Measurements from ENCODE around the gene SCN8A.
"Not testable (repeated sequence)": the region's sequence is repeated elsewhere in the genome, so short reads cannot be mapped to it uniquely, and the experiment has no call there.

The SCN8A gene

DNA sequence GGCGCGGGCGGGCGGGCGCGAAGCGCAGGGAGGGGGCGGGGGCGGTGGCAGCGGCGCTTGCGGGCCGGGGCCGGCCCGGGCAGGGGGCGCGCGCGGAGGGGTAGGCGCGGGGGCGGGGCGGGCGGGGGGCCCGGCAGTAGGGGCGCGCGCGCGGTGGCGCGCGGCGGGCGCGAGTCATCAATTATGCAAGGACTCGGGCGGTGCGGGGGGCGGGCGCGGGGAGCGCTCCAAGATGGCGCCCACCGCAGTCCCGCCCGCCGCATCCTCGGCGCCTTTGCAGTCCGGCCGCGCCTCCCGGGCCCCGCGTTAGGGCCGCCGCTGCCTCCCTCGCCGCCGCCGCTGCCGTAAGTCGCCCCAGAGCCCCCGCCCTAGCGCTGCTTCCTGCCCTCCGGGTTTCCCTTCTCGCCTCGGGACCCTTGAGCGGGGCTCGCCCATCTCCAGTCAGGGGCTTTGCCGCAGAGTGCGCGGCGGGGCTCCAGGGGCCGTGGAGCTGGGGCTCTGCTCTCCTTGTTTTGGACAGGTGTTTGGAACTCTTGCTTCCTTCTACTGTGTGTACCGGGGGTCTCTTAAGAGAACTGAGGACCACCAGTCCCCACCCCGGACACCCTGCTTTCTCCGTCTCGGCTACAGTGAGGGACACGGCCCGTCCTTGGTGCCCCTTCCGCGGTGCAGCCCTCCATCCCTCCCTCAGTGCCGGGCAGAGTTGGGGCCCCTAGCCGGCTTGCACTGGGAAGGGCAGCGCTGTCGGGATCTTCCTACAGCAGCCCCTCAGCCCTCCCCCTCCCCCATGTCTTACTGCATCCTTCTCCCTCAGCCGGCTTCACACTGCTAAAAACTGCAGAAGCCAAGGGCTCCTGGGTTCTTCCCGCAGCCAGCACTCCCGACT, at the start of gene SCN8A:
SCN8A (plus strand) TSS at position 218 of the 886 bp plus-strand sequence. CDS start 71,585 bp downstream, outside the sequence.
- peak; percentile 96 for DNase-seq (ENCODE audit: low spot score)

DNA sequence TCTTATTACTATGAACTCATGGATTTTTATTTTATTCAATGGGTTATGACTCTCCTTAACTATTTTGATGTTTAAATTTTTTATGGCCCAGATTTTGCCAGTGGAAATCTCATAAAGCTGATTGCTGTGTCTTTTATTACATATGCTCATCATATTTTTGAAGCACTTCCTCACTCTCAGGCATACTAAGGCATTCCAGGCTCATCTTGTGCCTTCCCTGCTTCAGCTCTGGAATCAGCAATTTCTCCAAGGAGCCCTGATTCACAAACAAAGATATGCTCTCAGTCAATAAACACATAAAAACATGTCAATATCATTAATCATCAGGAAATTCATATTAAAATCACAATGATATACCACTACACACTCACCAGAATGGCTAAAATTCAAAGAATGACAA, 44.9 kb upstream of the SCN8A start:
- no peak for DNase-seq (ENCODE audit: low spot score)

DNA sequence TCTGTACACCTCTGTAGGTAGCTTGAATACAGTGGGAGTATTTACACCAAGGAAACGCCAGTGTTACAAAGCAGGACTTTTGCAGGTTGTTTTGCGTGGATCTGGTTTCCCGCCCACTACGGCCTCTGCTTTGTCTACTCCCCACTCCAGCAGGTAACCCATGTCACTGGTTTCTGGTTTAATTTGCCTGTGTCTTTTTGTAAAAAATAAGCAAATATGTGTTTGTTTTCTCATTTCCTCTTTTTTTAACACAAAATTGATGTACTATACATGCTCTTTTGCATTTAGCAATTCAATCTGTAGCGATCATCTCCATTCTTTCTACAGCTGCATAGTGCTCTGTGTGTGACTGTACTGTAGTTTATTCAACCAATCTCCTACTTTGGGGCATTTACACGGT, 43.4 kb upstream of the SCN8A start:
- no peak for DNase-seq (ENCODE audit: low spot score)

DNA sequence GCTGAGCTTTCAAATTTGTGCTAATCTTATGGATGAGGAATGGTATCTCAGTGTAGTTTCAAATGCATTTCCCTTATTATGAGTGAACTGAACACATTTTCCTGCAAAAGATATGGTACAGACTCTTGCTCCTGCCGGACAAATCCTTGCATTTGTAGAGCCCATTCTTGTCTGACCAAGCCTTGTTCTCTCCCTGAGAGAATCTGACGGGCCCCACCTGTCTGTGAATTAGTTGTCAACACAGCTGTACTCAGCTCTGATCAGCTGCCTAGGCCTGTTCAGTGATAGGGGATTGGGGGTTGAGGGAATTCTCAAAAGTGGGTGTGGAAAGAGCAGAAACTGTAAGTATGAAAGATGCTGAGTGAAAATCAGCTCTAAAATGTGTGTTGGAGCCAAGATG, 42.8 kb upstream of the SCN8A start:
- no peak for DNase-seq (ENCODE audit: low spot score)

DNA sequence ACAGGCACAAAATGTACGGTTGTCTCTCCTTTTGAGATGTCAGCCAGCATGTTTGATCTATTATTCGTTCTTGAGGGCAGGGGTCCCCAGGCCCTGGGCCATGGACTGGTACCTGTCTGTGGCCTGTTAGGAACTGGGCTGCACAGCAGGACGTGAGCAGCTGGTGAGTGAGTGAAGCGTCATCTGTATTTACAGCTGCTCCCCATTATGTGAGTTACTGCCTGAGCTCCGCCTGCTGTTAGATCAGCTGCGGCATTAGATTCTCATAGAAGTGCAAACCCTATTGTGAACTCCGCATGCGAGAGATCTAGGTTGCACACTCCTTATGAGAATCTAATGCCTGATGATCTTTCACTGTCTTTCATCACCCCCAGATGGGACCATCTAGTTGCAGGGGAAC, 41.4 kb upstream of the SCN8A start:
- DNase-seq (ENCODE audit: low spot score) = no peak

DNA sequence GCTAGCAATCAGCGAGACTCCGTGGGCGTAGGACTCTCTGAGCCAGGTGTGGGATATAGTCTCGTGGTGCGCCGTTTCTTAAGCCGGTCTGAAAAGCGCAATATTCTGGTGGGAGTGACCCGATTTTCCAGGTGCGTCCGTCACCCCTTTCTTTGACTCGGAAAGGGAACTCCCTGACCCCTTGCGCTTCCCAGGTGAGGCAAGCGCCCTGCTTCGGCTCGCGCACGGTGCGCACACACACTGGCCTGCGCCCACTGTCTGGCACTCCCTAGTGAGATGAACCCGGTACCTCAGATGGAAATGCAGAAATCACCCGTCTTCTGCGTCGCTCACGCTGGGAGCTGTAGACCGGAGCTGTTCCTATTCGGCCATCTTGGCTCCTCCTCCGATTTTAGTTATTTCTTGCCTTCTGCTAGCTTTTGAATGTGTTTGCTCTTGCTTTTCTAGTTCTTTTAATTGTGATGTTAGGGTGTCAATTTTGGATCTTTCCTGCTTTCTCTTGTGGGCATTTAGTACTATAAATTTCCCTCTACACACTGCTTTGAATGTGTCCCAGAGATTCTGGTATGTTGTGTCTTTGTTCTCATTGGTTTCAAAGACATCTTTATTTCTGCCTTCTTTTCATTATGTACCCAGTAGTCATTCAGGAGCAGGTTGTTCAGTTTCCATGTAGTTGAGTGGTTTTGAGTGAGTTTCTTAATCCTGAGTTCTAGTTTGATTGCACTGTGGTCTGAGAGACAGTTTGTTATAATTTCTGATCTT, 22.6 kb upstream of the SCN8A start:
- DNase-seq (ENCODE audit: low spot score) = not testable (repeated sequence)

DNA sequence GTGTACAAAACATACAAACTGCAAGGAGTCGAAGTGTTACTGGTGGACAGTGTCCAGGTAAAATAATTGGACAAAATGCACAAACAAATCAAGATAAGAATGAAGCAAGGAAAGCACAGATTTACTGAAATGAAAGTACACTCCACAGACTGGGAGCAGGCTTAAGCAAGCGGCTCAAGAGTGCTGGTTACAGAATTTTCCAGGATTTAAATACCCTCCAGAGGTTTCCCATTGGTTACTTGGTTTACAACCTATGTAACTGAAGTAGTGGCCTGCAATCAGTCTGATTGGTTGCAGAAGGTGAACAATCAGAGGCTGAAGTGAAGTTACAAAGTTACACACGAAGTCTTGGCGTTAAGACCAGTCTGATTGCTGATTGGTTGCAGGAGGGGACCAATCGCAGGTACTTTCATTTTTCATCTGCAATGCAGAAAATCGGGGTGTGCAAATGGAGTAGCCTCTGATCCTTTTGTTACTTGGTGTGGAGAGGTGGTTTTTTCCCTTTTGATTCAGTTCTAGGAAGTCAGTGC, 11.6 kb upstream of the SCN8A start:
- DNase-seq (ENCODE audit: low spot score) = no peak

DNA sequence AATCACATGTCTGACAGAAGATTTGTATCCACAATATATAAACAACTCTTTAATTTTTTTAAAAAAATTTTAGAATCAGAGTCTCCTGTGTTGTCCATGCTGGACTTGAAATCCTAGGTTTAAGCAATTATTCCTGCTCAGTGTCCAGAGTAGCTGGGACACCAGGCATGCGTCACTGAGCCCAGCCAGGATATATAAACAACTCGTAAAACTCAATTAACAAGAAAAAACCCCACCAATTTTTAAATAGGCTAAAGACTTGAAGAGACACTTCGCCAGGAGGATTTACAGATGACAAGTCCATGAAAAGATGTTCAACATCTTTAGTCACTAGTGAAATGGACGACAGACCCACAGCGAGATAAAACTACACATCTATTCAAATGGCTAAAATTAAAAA, 2.0 kb upstream of the SCN8A start:
- no peak for DNase-seq (ENCODE audit: low spot score)

DNA sequence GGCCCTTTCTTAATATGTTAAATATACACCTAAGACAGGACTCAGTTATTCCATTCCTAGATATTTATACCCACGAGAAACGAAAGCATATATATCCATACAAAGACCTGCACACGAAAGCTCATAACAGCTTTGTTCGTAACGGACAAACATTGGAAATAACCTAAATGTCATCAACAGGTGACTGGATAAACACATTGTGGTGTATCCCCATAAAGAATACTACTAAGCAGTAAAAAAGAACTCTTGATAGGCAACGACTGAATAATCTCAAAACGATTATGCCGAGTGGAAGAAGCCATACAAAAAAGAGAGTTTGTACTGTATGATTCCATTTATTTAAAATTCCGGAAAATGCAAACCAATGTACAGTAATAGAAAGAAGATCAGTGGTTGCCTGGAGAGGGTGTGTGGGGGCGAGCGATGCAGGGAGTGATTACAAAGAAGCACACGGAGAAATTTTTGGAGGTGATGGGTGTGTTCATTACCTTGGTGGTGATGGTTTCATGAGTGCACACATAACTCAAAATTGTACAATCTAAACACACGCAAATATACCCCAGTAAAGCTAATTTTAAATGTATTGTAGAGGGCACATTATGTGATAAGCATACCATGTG, 1.4 kb upstream of the SCN8A start:
- DNase-seq (ENCODE audit: low spot score) = no peak

DNA sequence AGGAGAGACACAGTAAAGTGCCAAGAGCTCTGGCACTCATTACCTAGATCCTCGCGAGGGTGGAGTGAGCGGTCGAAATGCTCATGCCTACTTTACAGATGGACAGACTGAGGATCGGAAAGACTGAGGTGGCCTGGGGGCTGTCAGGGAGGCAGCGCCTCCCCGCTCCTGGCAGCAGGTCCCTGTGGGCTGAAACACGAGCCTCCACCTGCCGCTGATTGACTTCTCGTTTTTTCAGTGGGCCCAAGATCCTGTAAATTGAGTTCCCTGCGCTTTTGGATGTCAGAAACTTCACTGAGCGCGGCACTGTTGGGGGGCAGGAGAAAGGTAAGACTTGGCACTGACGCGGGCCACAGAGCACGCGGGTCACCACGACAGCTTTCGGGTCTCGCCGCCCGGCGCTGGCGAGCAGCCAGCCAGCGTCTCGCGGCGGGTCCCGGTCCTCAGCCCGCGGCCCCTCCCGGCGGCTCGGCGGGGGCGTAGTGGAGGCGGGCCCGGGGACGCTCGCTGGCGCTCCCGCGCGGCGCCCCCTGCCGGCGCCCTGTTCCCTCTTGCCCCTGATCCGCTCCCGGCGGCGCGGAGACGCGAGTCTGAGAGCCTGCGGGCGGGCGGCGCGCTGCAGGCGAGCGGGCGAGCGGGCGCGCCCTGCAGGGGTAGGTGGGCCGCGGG, 552 bp upstream of the SCN8A start:
- DNase-seq (ENCODE audit: low spot score) = no peak

DNA sequence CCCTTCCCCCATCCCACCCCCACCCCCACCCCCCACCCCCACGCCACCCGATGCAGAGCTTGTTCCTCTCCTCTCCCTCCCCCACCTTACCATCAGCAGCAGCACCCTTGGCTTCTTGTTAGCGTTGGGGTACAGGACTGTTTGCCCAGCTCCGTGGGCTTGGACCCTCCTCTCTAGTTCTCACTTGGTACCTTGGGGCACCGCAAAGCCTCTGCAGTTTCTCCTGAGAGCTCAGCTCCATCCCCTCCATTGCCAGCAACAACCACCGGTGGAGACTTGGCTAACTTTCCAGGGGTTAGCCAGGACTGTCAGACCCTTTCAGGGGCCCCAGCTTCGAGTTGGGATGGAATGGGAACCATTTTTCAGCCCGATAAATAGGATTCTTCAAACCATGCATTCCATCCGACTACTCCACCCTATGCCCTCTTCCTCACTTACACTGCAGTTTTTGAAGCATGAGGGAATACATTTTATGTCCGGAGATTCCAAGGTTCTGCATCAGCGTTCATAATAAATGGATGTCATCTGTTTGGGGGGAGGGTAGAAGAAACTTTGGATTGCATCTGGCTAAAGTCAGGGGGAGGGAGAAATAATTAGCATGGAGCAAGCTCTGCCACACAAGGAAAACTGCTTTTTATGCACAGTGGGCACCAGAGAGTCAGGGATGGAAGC, 1.1 kb downstream of the SCN8A start:
- DNase-seq (ENCODE audit: low spot score) = no peak

DNA sequence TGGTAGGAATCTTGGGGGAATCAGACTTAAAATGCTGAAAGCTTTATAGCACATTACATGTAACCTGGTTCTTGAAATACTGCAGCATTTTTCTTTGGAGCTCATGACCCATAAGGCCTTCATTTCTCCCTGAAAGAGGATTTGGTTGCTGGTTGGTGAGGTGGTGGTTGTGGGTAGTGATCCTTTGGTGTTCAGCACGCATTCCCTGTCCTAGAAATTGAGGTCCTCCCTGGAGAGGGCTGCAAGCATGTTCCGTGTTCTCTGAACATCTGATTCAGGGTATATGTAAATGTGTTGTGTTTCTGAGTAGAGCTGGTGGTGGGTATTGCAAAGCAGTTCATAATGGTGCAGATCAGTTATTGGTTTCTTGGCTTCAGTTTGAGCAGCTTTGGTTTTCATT, 2.0 kb downstream of the SCN8A start:
- DNase-seq (ENCODE audit: low spot score) = no peak

DNA sequence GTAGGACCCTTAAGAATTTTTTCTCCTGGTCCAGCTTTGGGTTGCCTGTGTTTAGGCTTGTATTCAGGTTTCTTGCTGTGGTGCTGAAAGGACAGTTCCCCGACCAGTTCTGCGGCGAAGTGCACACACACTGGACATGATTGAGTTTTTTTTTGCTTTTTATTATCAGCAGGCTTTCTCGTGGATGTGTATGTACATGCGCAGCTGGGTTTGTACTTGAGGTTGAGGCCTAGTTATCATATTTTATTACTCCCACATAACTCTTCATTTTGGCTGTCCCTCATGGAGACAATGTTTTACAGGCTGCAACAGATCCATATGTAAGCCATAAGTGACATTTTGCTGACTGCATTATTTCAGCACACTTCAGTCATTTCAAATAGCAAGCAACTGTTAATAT, 2.5 kb downstream of the SCN8A start:
- no peak for DNase-seq (ENCODE audit: low spot score)

DNA sequence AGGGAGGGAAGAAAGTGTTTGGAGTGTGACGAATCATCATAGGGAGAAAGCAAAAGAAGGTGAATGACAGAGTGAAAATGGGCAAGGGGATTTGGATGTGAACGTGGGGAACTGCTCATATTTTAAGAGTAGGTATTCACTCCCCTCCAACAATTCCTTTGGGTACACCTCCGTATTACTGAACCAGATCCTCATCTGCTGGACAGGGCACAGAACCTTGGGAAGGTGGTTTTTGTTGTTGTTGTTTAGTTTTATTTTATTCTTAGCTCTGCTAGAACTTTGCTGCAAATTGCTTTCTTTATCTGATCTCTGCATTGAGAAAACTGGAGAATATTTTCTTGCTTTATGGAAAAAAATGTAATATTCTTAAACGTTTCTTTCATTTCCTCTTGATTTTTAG, 7.1 kb downstream of the SCN8A start:
- DNase-seq (ENCODE audit: low spot score) = no peak

DNA sequence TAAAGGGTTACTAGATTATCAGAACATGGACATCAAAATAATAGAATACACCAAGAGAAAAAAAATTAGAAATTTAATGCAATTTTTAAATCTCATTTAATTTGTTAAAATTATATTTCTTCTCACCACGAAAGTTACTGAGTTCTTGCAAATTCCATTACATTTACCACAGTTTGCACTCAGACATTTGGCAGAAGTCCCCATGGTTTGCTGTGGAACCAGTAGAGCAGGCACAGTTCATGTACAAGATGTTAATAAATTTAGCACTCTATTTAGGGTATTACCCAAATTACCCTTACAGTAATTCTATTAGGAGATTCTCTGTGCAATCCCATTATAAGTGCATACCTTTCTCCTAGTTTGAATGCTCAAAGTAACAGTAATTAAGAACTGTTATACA, 9.7 kb downstream of the SCN8A start:
- no peak for DNase-seq (ENCODE audit: low spot score)

DNA sequence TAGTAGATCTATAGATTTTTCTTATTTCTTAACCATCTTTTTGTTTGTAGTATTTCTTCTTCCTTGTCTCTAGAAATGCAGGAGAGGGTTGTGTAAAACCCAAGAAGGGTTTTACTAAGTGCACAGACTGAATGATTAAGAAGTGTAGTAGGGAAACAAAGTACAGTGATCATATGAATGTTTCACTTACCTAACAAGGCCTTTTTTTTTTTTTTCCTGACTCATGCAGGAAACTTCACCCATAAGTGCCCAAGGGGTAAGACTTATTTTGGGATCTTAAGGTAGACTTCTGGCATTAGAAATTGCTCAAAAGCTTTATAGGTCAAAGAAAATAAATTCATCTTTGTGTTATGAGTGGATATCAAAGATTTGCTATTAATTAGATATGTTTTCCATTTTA, 10.2 kb downstream of the SCN8A start:
- no peak for DNase-seq (ENCODE audit: low spot score)

DNA sequence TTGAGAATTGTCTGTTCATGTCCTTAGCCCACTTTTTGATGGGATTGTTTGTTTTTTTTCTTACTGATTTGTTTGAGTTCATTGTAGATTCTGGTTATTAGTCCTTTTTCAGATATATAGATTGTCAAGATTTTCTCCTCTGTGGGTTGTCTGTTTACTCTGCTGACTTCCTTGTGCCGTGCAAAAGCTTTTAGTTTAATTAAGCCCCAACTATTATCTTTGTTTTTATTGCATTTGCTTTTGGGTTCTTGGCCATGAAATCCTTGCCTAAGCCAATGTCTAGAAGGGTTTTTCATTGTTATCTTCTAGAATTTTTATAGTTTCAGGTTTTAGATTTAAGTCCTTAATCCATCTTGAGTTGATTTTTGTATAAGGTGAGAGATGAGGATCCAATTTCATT, 14.9 kb downstream of the SCN8A start:
- not testable (repeated sequence) for DNase-seq (ENCODE audit: low spot score)

DNA sequence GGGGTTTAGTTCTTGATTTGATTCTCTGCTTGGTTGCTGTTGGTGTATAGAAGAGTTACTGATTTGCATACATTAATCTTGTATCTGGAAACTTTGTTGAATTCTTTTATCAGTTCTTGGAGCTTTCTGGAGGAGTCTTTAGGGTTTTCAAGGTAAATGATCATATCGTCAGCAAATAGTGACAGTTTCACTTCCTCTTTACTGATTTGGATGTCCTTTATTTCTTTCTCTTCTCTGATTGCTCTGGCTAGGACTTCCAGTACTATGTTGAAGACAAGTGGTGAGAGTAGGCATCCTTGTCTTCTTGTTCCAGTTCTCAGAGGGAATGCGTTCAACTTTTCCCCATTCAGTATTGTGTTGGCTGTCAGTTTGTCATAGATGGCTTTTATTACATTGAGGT, 16.2 kb downstream of the SCN8A start:
- DNase-seq (ENCODE audit: low spot score) = not testable (repeated sequence)

DNA sequence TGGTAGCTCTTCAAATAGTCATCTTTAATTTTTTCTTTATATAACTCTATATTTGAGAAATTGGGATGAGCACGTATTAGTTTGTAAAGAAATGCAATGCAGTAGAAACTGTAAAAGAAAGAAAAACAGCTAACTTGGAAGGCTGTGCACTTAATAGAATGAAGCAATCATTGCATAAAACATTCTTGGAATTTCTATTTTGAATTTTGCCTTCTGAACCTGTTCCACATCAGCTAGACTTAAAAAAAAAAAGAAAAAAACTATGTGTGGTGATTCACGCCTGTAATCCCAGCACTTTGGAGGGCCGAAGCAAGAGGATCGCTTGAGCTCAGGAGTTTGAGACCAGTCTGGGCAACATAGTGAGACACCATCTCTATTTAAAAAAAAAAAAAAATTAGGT, 29.4 kb downstream of the SCN8A start:
- no peak for DNase-seq (ENCODE audit: low spot score)

DNA sequence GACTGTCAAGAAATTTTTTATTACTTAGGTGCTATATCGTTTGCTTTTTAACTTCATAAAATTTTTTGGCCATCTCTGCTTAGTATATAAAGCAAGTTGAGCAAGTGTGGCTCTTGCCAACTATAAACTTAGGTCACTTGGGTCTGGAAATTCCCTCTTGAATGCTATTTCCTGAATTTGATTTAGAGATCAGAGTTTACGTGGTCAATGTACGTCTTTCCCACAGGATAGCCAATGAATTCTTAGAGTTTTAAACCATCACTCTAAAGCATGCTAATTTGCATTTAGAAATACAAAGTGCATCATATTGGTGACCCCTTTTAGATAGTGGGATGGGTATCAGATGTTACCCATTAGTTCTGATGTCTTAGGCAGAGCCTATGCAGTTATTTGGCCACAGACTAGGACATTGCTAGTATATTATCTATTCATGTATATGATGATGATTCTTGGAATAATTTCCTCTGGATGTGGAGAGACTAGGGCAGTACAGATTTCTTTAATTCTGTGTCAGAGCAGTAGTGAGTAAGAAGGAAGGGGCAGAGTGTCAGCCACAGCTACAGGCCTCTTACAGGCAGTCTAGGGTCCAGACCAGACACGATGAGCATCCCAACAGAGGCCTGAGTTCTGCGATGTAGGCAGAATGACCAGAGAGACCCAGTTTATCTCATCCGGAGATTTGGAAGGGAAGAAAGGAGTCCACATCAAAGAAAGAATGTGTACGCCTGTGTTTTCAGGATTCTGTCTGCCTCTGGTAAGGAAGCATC, 30.3 kb downstream of the SCN8A start:
- no peak for DNase-seq (ENCODE audit: low spot score)

DNA sequence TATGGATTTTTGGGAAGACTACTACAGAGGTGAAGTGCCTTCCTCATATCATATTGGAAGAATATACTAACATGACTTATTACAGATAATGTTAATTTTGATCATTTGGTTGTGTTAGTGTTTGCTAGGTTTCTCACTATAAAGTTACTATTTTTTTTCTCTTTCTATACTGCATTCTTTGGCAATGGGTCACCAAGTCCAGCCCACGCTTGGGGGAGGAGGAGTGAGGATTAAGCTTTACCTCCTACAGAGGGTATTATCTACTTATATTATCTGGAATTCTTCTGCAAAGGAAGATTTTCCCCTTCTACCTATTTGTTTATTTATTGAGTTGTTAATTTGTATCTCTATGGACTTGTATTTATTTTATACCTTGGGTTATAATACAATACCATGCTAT, 31.5 kb downstream of the SCN8A start:
- DNase-seq (ENCODE audit: low spot score) = no peak

Data from D341Med (cell line).